ENCODE measurements around the gene TMEM233.

DNA sequence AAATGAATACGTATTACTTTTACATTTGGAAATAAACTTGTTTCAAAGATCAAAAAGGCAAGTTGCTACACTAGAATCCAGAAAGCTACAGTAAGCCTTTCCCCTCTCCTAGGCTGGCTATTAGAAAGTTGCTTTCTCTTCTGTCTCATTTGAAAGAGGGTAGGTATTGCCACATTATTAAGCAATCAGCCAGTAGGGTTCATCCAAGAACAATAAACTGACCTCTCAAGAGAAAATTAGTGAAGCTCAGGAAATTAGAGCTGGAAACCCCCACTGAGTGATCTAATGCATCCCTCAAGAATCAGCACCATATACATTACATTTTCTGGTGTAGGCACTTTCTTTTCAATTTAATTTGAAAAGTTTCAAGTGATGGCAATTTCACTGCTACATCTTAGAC, 4.5 kb upstream of the TMEM233 start:
- TF ChIP-seq POLR2AphosphoS5 (IDR thresholded peaks at IDR 0.05; ENCODE audit: low read depth) = no peak
- TF ChIP-seq, protein P1, sequence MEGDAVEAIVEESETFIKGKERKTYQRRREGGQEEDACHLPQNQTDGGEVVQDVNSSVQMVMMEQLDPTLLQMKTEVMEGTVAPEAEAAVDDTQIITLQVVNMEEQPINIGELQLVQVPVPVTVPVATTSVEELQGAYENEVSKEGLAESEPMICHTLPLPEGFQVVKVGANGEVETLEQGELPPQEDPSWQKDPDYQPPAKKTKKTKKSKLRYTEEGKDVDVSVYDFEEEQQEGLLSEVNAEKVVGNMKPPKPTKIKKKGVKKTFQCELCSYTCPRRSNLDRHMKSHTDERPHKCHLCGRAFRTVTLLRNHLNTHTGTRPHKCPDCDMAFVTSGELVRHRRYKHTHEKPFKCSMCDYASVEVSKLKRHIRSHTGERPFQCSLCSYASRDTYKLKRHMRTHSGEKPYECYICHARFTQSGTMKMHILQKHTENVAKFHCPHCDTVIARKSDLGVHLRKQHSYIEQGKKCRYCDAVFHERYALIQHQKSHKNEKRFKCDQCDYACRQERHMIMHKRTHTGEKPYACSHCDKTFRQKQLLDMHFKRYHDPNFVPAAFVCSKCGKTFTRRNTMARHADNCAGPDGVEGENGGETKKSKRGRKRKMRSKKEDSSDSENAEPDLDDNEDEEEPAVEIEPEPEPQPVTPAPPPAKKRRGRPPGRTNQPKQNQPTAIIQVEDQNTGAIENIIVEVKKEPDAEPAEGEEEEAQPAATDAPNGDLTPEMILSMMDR (conservative IDR thresholded peaks at IDR 0.05; ENCODE audit: low read depth in 2 of 2) = no peak
- TF ChIP-seq EZH2 (IDR thresholded peaks at IDR 0.05; ENCODE audit: low read depth, unreplicated experiment) = no peak
- no peak for TF ChIP-seq EZH2phosphoT487 (IDR thresholded peaks at IDR 0.05; ENCODE audit: unreplicated experiment)
- TF ChIP-seq CREB1 (CRISPR knock-in tag; IDR thresholded peaks at IDR 0.05; ENCODE audit: low read depth) = no peak

All from GM23338 (cell line).